ENCODE data around the gene DTL.

DTL gene

DNA sequence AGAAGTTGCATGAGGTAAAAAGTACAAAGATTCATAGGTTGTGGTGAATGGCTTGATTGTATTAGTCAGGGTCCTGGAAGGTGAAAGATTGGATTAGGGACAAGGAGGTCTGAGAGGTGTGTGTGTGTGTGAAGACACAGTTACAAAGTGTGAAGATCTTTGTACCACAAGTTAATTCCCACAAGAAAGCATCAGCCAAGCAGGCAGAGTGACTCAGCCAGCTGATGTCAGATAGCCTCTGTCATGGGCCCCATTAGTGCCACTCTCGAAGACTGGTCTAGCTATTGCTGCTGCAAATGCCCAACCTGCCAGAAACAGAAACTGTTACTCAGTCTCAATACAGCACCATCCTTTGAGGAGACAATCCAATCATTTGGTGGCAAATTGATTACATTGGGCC lies 96.5 kb downstream of the DTL start:
- DNase-seq (ENCODE audit: low spot score) = no peak

DNA sequence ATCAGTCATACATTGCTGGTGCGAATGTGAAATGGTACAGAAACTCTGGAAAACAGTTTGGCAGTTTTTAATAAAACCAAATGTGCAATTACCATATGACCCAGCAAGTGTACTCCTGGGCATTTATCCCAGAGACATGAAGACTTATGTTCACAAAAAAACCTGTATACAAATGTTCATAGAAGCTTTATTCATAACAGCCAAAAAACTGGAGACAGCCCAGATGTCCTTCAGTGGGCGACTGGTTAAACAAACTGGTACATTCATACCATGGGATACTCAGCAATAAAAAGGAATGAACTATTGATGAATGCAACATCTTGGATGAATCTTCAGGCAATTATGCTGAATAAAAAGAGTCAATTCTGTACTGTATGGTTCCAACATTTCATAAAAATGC lies 97.8 kb downstream of the DTL start:
- no peak for DNase-seq (ENCODE audit: low spot score)

DNA sequence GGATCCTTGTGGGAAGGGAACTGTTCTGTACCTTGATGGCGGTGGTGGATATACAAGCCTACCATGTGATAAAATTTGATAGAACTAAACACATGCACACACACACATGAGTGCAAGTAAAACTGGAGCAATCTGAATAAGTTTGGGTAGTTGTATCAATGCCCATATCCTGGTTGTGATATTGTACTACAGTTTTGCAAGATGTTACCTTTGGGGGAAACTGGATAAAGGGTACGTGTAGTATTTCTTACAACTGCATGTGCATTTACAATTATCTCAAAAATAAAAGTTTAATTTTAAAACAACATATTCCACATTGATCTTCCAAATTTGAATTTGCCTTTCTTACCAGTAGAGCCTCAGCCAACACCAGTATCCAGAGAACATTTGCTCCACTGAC lies 99.6 kb downstream of the DTL start:
- no peak for DNase-seq (ENCODE audit: low spot score)

DNA sequence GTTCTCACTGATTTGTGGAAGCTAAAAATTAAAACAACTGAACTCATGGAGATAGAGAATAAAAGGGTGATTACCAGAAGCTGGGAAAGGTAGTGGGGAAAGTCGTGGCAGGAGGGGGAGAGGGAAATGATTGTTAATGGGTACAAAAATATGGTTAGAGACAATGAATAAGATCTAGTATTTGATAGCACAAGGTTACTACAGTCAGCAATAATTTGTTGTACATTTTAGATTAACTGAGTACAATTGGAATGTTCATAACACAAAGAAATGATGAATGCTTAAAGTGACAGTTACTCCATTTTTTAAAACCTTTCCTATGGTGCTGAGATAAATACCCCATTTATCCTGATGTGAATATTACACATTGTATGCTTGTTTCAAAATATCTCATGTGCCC lies 102.3 kb downstream of the DTL start:
- DNase-seq (ENCODE audit: low spot score) = no peak

DNA sequence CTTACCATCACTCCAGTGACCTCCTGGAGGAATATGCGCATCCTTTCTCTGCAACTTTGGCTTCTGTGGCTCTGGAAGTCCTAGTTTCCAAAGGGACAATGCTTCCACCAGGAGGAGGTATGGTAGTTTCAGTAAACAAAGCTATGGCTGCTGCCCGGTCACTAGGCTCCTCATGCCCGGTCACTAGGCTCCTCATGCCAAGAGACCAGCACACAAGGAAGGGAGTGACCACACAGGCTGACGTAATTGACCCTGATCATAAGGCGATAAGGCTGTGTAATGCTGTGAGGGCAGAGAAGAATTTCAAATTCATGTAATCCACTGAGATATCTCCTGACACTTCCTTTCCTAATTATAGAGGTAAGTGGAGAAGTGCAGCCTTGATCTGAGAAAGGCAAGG lies 102.9 kb downstream of the DTL start:
- DNase-seq (ENCODE audit: low spot score) = no peak

DNA sequence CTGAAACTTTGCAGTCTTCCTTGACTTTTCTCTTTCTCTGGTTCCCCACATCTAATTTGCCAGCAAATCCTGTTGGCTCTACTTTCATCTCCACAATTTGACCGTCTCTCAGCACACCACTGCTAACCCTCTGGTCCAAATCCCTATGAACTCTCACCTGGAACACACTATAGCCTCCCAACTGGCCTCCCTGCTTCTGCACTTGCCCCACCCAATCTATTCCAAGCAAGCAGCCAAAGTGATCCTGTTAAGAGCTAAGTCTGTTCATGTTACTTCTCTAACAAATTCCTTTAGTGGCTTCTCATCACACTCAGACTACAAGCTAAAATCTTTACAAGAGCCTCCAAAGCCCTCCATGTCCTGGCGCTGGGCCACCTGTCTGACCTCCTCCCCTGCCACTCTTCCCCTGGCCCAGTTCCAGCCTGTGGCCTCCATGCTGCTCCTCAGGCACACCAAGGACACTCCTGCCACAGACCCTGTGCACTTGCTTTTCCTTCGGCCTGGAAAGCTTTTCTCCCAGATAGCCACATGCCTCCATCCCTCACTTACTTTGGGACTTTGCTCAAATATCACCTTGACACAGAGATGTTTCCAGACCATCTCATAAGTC lies 104.1 kb downstream of the DTL start:
- no peak for DNase-seq (ENCODE audit: low spot score)

DNA sequence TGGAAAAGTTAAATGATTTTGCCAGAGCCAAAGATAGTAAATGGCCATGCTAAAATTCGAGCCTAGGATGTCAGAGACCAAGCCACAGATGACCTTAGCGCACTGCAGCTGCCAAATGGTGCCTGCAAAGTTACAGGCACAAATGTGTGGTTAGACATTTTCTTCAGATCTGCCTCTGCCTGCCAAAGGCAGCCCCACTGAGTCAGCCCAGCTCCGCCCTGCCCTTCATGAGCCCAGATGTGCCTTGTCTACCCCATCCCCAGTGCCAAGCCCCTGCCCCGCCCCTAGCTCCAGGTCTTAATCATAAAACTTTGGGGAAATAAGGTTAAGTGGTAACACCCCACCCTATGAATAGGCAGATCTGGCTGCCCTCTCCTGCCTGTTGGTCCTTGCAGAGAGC lies 105.9 kb downstream of the DTL start:
- no peak for DNase-seq (ENCODE audit: low spot score)

DNA sequence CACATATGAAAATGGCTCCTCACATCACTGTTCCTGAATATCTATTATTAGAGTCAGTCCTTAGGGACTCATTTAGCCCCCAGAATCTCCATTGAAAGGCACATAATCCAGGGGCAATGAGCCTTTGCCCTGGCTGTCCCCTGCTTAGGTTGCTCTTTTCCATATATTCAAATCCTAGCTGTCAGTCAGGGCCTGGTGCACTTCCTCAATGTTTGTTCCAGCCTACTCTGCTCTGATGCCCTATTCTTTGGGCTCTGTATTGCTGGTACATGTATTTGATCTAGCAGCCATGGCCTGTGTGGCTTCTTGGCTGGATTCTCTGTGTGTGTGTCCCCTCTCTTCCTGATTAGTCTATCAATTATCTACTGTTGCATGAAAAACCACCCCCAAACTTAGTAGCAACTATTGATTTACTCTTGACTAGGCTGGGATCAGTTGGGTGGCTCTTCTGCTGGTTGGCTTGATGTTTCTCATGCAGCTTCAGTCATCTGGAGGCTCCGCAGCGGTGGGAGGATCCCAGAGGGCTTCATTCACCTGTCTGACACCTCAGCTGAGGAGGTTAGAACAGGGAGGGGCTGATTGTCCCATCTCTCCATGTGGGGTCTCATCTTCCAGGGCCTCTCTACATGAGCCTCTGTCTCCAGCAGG lies 107.5 kb downstream of the DTL start:
- DNase-seq (ENCODE audit: low spot score) = no peak

DNA sequence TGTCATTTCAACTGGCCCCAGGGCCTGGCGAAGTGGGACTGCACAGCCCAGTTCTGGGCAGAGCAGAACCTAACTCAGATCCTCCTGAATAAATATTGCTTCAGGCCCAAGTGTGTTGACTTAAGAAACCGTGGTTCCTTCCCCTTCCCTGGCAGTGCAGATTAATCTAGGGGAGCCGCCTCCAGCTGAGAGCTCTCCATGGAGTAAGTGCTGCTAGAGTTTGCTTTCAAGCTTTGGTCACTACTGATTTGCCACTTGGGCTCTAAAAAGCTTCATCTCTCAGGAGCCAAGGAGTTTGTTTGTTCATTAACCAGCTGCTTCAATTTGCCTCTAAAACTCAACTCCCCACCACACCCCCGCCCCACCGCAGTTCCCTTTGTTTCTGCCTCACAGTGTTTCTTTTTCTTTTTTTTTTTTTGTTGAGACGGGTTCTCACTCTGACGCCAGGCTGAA lies 112.1 kb downstream of the DTL start:
- DNase-seq (ENCODE audit: low spot score) = no peak

DNA sequence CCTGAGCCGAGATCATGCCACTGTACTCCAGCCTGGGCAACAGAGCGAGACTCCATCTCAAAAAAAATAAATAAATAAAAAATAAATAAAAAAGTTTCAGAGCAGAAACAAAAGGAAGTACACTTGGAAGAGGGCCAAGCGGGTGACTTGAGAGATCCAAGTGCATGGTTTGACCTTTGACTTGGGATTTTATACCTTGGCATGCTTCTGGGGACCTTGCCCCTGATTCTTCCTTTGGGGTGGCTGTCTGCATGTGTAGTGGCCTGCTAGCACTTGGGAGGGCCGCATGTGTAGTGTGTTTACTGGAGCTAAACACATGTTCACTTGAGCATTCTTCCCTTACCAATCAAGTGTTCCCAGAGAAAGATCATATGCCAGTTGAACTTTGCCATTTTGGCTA lies 114.0 kb downstream of the DTL start:
- no peak for DNase-seq (ENCODE audit: low spot score)

DNA sequence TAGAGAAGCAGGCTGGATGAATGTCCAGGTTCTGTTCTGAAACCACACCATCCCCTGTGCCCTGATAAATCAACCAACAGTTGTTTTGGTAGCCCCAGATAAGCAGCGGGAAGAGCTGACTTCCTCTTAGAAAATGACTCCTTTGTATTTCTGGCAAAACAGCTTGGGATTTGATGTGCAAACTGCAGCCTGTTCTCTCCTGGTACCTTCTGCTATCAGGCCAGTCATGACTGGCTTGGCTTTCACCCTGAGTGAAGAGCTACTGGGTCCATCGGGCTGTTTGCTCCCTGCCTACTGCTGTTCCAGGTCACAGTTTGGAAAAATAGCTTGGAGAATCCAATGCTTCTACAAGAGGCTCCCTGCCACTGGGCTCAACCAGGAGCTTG lies 116.8 kb downstream of the DTL start:
- DNase-seq (ENCODE audit: low spot score) = no peak

DNA sequence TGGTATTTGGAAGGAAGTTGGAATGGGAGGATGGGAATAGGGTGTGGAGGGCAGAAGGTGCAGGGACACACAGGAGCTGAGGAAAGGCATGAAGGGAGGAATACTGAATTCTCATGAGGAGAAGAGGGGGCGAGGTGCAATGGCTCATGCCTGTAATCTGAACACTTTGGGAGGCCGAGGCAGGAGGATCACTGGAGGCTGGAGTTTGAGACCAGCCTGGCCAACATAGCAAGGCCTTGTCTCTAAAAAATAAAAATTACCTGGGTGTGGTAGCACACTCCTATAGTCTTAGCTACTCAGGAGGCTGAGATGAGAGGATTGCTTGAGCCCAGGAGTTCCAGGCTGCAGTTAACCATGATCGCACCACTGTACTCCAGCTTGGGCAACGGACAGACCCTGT lies 117.3 kb downstream of the DTL start:
- no peak for DNase-seq (ENCODE audit: low spot score)

DNA sequence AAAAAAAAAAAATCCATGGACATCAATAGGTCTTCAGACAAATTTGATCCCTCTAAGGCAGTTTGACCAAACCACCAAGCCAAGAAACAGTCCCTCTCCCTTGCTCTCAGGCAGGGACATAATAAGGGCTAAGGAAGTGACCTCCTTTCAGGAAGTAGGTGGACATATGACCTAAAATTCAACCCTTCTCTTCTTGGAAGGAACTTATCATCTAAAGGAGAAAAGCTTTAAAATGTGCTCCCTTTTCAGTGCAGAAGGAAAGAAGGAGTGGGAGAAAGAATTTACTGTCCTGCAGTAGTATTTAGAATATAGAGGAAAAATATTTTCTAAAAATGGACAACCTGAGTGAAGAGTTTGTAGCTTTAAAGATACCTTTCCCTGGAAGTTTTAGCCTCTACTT lies 118.1 kb downstream of the DTL start:
- no peak for DNase-seq (ENCODE audit: low spot score)

Data from HuH-7.5 (cell line).